ENCODE data around the gene ST3GAL5. TPM values are rescaled to one million over a fixed set of nuclear protein-coding genes. Genes with fewer than 3 reads are reported as not detected.

The ST3GAL5 gene
- total RNA-seq, 1 experiment from 2014 or later, result 25.3 TPM

- Histone ChIP-seq H3K4me3 (ENCODE audit: low read depth, low read length, poor library complexity, severe bottlenecking) (no peak overlapping the region), H3K36me3 (ENCODE audit: insufficient read depth, low read length, poor library complexity, severe bottlenecking) (no peaks in the 10 kb centered on the region), H3K27me3 (replicated peaks; ENCODE audit: insufficient read depth, low read depth, low read length, poor library complexity) (no peaks in the 10 kb centered on the region), H3K4me1 (ENCODE audit: insufficient read depth, low read length, poor library complexity, severe bottlenecking) (peaks cover 28% of the 10 kb centered on the region), H3K9me3 (ENCODE audit: low read depth, low read length, poor library complexity, severe bottlenecking) (no peaks in the 10 kb centered on the region), H3K27ac (ENCODE audit: low read depth, low read length, poor library complexity, severe bottlenecking) (no peak overlapping the region)
- ChIA-PET CTCF (no interaction called here), POLR2A (ENCODE audit: low non-redundant PET) (no interaction called here)
- TF ChIP-seq CTCF (conservative IDR thresholded peaks at IDR 0.05; ENCODE audit: low read depth, low read length) (no peak), EZH2 (IDR thresholded peaks at IDR 0.05; ENCODE audit: borderline replicate concordance, low read depth, low read length, poor library complexity, severe bottlenecking) (no peak)
- intact Hi-C loops (cut with micrococcal nuclease; ENCODE audit: unreplicated experiment), result no loop called here
- no TSS peak for BruUV-seq (replicated peaks)
- no peak for DNase-seq (ENCODE audit: low spot score)
These were observed 16.1 kb downstream of the ST3GAL5 start for GRCh38 chr2:85872536-85873161.

DNA sequence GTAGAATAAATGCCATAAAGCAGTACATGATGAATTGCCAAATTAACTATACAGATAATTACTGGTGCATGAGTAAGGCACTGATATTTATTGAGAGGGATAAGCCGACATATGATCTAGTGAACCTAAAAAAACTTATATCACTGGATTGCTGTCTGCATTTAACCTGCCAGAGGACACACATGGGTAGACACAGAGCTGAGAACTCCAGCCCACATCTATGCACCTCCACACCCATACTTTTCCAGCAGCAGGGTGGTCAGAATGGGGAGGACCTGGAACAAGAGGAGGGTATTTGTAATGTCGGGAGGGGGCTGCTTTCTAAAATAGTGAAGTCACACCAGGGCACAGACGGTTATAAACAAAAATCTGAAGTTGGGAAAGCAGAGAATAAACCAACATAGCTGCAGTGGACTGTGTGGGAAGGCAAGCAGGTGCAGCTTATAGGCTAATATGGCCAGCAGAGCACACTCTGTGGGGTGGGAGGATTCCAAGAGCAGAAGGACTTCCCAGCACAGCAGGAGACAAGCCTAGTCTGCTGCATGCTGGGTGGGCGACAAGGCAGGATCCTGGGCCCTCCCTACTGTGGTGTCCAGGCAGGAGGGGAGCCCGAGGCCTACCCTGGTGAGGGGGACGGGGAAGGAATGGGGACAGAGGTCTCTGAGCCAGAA lies 17.2 kb downstream of the ST3GAL5 start:
- BruUV-seq (replicated peaks), result no TSS peak
- Histone ChIP-seq H3K36me3 (ENCODE audit: insufficient read depth, low read length, poor library complexity, severe bottlenecking) (no peaks in the 10 kb centered on the region), H3K4me3 (ENCODE audit: low read depth, low read length, poor library complexity, severe bottlenecking) (no peak overlapping the region), H3K27me3 (replicated peaks; ENCODE audit: insufficient read depth, low read depth, low read length, poor library complexity) (no peaks in the 10 kb centered on the region), H3K27ac (ENCODE audit: low read depth, low read length, poor library complexity, severe bottlenecking) (no peak overlapping the region), H3K9me3 (ENCODE audit: low read depth, low read length, poor library complexity, severe bottlenecking) (no peaks in the 10 kb centered on the region), H3K4me1 (ENCODE audit: insufficient read depth, low read length, poor library complexity, severe bottlenecking) (peaks cover 28% of the 10 kb centered on the region)
- intact Hi-C loops (cut with micrococcal nuclease; ENCODE audit: unreplicated experiment), result no loop called here
- ChIA-PET CTCF (no interaction called here), POLR2A (ENCODE audit: low non-redundant PET) (no interaction called here)
- no peak for DNase-seq (ENCODE audit: low spot score)
- TF ChIP-seq CTCF (conservative IDR thresholded peaks at IDR 0.05; ENCODE audit: low read depth, low read length) (no peak), EZH2 (IDR thresholded peaks at IDR 0.05; ENCODE audit: borderline replicate concordance, low read depth, low read length, poor library complexity, severe bottlenecking) (no peak)

DNA sequence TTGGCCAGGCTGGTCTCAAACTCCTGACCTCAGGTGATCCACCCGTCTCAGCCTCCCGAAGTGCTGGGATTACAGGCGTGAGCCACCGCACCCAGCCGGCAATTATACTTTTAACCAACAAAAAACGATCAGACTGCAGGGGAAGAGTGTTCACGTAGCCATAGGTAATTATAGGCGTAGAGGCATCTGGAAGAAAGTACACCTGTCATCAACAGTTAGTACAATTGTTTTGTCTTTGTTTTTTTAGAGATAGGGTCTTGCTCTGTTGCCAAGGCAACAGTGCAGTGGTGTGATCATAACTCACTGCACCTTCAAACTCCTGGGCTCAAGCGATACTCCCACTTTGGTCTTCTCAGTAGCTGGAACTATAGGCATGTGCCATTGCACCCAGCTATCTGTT lies 20.0 kb downstream of the ST3GAL5 start:
- Histone ChIP-seq H3K27ac (ENCODE audit: low read depth, low read length, poor library complexity, severe bottlenecking) (no peak overlapping the region), H3K27me3 (replicated peaks; ENCODE audit: insufficient read depth, low read depth, low read length, poor library complexity) (no peaks in the 10 kb centered on the region), H3K4me3 (ENCODE audit: low read depth, low read length, poor library complexity, severe bottlenecking) (no peak overlapping the region), H3K4me1 (ENCODE audit: insufficient read depth, low read length, poor library complexity, severe bottlenecking) (peaks cover 10% of the 10 kb centered on the region), H3K9me3 (ENCODE audit: low read depth, low read length, poor library complexity, severe bottlenecking) (no peaks in the 10 kb centered on the region), H3K36me3 (ENCODE audit: insufficient read depth, low read length, poor library complexity, severe bottlenecking) (no peaks in the 10 kb centered on the region)
- no peak for DNase-seq (ENCODE audit: low spot score)
- ChIA-PET POLR2A (ENCODE audit: low non-redundant PET) (interaction anchor here (0.7 kb wide), 1 partner anchor 13 kb away, joined by 3 read pairs; no protein-coding TSS in a partner anchor), CTCF (no interaction called here)
- intact Hi-C loops (cut with micrococcal nuclease; ENCODE audit: unreplicated experiment), result no loop called here
- no peak for TF ChIP-seq CTCF (conservative IDR thresholded peaks at IDR 0.05; ENCODE audit: low read depth, low read length)
- no peak for TF ChIP-seq EZH2 (IDR thresholded peaks at IDR 0.05; ENCODE audit: borderline replicate concordance, low read depth, low read length, poor library complexity, severe bottlenecking)
- no TSS peak for BruUV-seq (replicated peaks)

All from A673 (cell line).